IMR-90 (cell line): ENCODE measurements around the gene CCNL2.

Experiments used
- CHD1 ChIP-seq: IDR thresholded peaks from 2 replicates; pipeline ENCODE4 v1.6.1; 2012; ENCODE audit warnings: low read depth, low read length, improper control_type of control experiment
- MXI1 ChIP-seq: IDR thresholded peaks from 2 replicates; pipeline ENCODE4 v1.6.1; 2012; ENCODE audit warnings: low read depth, mild to moderate bottlenecking, low read length, moderate library complexity, borderline replicate concordance
- NFE2L2 ChIP-seq: fragments of 150-350 bp; IDR thresholded peaks from 2 replicates; pipeline ENCODE4 v1.6.1; 2016; ENCODE audit warnings: low read depth, mild to moderate bottlenecking, low read length
- POLR2A ChIP-seq: IDR thresholded peaks from 2 replicates; pipeline ENCODE4 v1.6.1; 2012; ENCODE audit warnings: mild to moderate bottlenecking, low read depth, low read length
- RAD21 ChIP-seq: IDR thresholded peaks from 2 replicates; pipeline ENCODE4 v1.6.1; 2012; ENCODE audit warnings: low read length, improper control_type of control experiment
- SMC3 ChIP-seq: fragments of 150-350 bp; IDR thresholded peaks from 2 replicates; pipeline ENCODE4 v1.6.1; 2016; ENCODE audit warnings: low read depth, mild to moderate bottlenecking, antibody characterized with exemption, low read length, moderate library complexity
- TF ChIP-seq, protein P1 (sequence below): conservative IDR thresholded peaks from 2 replicates; pipeline ENCODE4 v1.5.1; 2012; ENCODE audit warnings: mild to moderate bottlenecking, low read depth, low read length, improper control_type of control experiment

DNA sequence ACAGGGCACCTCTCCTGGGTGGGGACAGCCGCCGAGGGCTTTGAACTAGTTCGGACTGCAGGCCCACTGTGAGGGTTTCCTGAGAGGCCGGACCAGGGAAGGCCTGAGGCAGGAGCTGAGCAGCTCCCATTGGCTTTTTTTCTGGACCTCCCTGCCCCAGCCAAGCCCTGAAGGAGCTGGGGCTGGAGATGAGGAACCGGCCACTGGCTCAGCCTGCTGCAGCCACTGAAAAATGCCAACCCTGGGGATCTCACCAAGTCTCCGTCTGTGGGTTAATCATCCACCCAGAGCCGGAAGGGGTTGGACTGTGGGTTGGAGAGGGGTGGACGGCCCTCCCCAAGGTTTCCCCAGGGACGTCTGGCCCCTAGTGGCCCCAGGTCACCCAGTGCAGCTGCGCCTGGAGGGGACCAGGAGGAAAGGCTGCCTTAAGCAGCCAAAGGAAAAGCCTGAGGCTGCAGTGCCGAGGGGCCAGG, 38.8 kb upstream of the CCNL2 start:
- TF ChIP-seq RAD21: no peak
- no peak for TF ChIP-seq CHD1
- TF ChIP-seq, protein P1, sequence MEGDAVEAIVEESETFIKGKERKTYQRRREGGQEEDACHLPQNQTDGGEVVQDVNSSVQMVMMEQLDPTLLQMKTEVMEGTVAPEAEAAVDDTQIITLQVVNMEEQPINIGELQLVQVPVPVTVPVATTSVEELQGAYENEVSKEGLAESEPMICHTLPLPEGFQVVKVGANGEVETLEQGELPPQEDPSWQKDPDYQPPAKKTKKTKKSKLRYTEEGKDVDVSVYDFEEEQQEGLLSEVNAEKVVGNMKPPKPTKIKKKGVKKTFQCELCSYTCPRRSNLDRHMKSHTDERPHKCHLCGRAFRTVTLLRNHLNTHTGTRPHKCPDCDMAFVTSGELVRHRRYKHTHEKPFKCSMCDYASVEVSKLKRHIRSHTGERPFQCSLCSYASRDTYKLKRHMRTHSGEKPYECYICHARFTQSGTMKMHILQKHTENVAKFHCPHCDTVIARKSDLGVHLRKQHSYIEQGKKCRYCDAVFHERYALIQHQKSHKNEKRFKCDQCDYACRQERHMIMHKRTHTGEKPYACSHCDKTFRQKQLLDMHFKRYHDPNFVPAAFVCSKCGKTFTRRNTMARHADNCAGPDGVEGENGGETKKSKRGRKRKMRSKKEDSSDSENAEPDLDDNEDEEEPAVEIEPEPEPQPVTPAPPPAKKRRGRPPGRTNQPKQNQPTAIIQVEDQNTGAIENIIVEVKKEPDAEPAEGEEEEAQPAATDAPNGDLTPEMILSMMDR: no peak
- TF ChIP-seq POLR2A: no peak
- no peak for TF ChIP-seq SMC3
- no peak for TF ChIP-seq MXI1
- no peak for TF ChIP-seq NFE2L2
